DOHH2 (cell line): Measurements from ENCODE around the gene MAMDC4.

Experiments
- CTCF ChIP-seq: fragments of 200-600 bp; sonication (generic); IDR thresholded peaks from one replicate; pipeline ENCODE4 v1.5.1; 2014; ENCODE audit warnings: antibody characterized with exemption, mild to moderate bottlenecking, low read depth, low read length; ENCODE audit not compliant: poor library complexity, severe bottlenecking
- EZH2phosphoT487 ChIP-seq: fragments of 200-600 bp; sonication (generic); IDR thresholded peaks from 2 replicates; pipeline ENCODE4 v1.6.1; 2017; ENCODE audit warnings: borderline replicate concordance, mild to moderate bottlenecking, antibody characterized with exemption, low read length, moderate library complexity, mixed read lengths

GRCh38 chr9:136865041-136865767 is 13.1 kb downstream of the MAMDC4 start:
- no peak for TF ChIP-seq CTCF
- no peak for TF ChIP-seq EZH2phosphoT487
